NCI-H146 (cell line): Measurements from ENCODE around the gene SRSF7.

Source experiments
- DNase-seq: peaks from one replicate; lab custom pipeline; 2025; lab: John Stamatoyannopoulos, UW

Gene SRSF7

GRCh38 chr2:38701542-38701941, 49.6 kb downstream of the SRSF7 start:
- no peak for DNase-seq

GRCh38 chr2:38700881-38701458, 50.2 kb downstream of the SRSF7 start:
- no peak for DNase-seq

DNA sequence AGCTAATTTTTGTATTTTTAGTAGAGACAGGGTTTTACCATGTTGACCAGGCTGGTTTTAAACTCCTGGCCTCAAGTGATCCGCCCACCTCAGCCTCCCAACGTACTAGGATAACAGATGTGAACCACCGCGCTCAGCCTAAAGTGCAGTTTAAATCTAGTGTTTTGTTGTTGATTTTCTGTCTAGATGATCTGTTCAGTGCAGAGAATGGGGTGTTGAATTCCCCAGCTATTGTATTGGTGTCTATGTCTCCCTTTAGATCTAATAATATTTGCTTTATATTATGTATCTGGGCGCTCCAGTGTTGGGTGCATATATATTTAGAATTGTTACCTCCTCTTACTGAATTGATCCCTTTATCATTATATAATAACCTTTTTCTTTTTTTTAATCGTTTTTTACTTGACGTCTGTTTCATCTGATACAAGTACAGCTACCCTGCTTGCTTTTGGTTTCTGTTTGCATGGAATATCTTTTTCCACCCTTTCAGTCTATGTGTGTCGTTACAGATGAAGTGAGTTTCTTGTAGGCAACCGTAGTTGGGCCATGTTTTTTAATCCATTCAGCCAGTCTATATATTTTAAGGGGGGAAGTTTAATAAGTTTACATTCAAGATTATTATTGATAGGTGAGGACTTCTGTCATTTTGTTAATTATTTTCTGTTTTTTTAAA, 50.9 kb downstream of the SRSF7 start:
- no peak for DNase-seq

- no peak for DNase-seq
Measured at GRCh38 chr2:38698467-38699003, 52.6 kb downstream of the SRSF7 start.

DNA sequence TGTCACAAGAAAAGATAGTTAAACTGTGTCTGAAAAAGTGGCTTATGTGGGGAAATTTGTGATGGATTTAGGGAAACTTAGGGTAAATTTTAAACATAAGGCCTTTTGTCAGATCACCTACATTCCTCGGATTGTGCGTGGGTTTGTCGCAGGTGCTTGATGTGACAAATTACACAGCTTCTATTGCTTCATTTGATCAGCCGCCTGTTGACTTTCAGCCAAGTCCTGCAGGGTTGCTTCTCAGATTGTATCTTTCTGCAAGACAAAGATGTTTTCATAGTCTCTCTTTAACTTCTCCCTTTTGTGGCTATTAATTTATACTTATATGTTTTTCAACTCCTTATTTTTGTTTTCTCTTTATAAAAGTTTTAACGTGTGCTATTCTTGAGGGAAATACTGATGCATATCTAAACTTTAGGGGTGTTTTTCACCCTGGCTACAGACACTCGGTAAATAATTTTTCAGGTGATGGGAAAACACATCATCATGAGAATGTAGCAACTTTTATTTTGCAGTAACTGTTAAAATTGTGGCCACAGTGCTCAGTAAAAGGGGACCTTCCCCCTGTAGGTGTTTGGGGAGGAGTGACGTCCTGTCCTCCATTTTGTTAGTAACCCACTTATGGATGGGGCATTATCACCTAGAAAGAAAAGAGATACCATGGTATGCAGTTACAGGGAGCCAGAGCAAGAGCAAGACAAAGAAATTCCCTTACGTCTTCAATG, 53.9 kb downstream of the SRSF7 start:
- DNase-seq = no peak
